Left lung (tissue), 10 donors: Measurements from ENCODE around the gene EGLN2. TPM values are rescaled to one million over a fixed set of nuclear protein-coding genes. Genes with fewer than 3 reads are reported as not detected.
A peak's percentile ranks its signal among the peaks of the same experiment; 100 is the strongest.
"Not testable (repeated sequence)": the region's sequence is repeated elsewhere in the genome, so short reads cannot be mapped to it uniquely, and the experiment has no call there.

Experiments
- ATAC-seq: fragments of 200-7000 bp; cut with Tn5 transposase; one replicate; pipeline ENCODE4 v1.9.1; 2020; ENCODE audit warnings: moderate library complexity
- DNase-seq, 4 donors: peaks; one replicate each; pipeline ENCODE4 v3.0.0-alpha.2; 2013 to 2020
- H3K27ac ChIP-seq, 2 donors: fragments of 200-600 bp; sonication (generic) in 1 of 2; one replicate each; pipeline versions ENCODE4 v1.5.0 to v1.8.0; 2020 to 2021
- H3K27me3 ChIP-seq, 2 donors: fragments of 200-600 bp; sonication (generic) in 1 of 2; one replicate each; pipeline versions ENCODE4 v1.5.0 to v1.8.0; 2020 to 2021
- H3K36me3 ChIP-seq, 2 donors: fragments of 200-600 bp; sonication (generic) in 1 of 2; one replicate each; pipeline versions ENCODE4 v1.5.0 to v1.8.0; 2020 to 2021
- H3K4me1 ChIP-seq, 2 donors: fragments of 200-600 bp; one replicate each; pipeline ENCODE4 v1.8.0; 2021
- H3K4me3 ChIP-seq, 2 donors: fragments of 200-600 bp; sonication (generic) in 1 of 2; one replicate each; pipeline versions ENCODE4 v1.5.0 to v1.8.0; 2020 to 2021; ENCODE audit warnings: mild to moderate bottlenecking in 1 of 2
- H3K9me3 ChIP-seq, 2 donors: fragments of 200-600 bp; sonication (generic) in 1 of 2; one replicate each; pipeline versions ENCODE4 v1.5.0 to v1.8.0; 2020 to 2021
- intact Hi-C, 2 donors: fragments of 100-400 bp; cut with DNase I; formaldehyde crosslinking; loops; one replicate each; pipeline versions ENCODE4 v1.11.2 to v1.14.2; 2022
- polyA plus RNA-seq, 6 donors: library from polyadenylated mRNA; unstranded; fragments of 120-200 nt; gene quantifications; one replicate each; pipeline ENCODE4 v1.2.1, GENCODE V29; 2013; ENCODE audit not compliant: insufficient read length in 6 of 6
- total RNA-seq, 2 donors: library from RNA; stranded (reverse); fragmentation: NEBNext Ultra II Directional; extraction: Animal tissue kit (Norgen Biotek cat#: 25700); gene quantifications; one replicate each; pipeline ENCODE4 v1.2.1, GENCODE V29; 2021
- TF ChIP-seq, protein P1 (sequence below), 2 donors: fragments of 200-600 bp; sonication (generic) in 1 of 2; IDR thresholded peaks; one replicate each; pipeline versions ENCODE4 v1.5.0 to v1.8.0; 2021; ENCODE audit warnings: antibody characterized with exemption in 2 of 2
- donor health status: DM: no; HTN: yes; CAD: no.
- donor health status: DM: no; HTN: no; CAD: no.

EGLN2 gene
- total and polyA plus RNA-seq, 8 donors, result 57.0 to 150 (median 75.9) TPM

DNA sequence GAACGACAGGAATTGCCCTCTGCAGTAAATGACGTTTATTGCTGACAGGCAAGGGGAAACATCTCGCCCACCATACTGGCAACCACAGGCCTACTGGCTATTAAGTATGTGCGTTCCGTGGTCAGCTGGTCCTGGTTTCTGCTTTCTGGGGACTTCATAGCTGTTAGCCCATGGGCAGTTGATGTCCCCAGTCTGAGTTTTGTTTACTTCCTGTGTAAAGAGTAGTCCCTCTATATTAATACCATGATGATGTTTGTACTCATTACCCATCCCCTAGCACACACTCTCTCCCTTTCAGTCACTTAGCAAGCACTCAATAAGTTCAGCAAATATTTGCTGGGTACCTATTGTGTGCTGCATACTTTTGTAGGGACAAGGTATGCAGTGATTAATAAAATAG is 30.1 kb upstream of the EGLN2 start:
- Histone ChIP-seq H3K36me3 (peaks cover 0 to 45% of the 10 kb centered on the region in 2 donors), H3K27ac (no peak overlapping the region), H3K27me3 (no peaks in the 10 kb centered on the region), H3K4me1 (peaks cover 3 to 5% of the 10 kb centered on the region in 2 donors), H3K4me3 (no peak overlapping the region), H3K9me3 (no peaks in the 10 kb centered on the region)
- intact Hi-C loops, result no loop called here
- ATAC-seq (peak; percentile 88), DNase-seq (no peak)
- TF ChIP-seq, protein P1, sequence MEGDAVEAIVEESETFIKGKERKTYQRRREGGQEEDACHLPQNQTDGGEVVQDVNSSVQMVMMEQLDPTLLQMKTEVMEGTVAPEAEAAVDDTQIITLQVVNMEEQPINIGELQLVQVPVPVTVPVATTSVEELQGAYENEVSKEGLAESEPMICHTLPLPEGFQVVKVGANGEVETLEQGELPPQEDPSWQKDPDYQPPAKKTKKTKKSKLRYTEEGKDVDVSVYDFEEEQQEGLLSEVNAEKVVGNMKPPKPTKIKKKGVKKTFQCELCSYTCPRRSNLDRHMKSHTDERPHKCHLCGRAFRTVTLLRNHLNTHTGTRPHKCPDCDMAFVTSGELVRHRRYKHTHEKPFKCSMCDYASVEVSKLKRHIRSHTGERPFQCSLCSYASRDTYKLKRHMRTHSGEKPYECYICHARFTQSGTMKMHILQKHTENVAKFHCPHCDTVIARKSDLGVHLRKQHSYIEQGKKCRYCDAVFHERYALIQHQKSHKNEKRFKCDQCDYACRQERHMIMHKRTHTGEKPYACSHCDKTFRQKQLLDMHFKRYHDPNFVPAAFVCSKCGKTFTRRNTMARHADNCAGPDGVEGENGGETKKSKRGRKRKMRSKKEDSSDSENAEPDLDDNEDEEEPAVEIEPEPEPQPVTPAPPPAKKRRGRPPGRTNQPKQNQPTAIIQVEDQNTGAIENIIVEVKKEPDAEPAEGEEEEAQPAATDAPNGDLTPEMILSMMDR (IDR thresholded peaks at IDR 0.05), result no peak

DNA sequence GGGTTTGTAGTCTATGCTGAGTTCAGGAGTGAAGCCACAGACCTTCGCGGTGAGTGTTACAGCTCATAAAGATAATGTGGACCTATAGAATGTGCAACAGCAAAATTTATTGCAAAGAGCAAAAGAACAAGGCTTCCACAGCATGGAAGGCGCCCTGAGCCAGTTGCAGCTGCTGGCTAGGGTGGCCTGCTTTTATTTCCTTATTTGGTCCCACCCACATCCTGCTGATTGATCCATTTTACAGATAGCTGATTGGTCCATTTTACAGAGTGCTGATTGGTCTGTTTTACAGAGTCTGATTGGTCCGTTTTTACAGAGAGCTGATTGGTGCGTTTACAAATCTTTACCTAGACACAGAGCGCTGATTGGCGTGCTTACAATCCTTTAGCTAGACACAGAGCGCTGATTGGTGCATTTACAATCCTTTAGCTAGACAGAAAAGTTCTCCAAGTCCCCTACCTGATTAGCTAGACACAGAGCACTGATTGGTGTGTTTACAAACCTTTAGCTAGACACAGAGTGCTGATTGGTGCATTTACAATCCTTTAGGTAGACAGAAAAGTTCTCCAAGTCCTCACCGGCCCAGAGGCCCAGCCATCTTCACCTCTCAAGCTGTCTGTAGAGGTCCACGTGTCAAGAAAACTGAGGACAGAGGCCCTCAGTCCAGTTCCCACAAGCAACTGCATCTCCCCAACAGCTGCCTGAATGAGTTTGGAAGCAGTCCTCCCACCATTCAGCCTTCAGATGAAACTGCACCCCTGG is 27.7 kb upstream of the EGLN2 start:
- H3K4me3 ChIP-seq, H3K27me3 ChIP-seq, intact Hi-C loops, DNase-seq, ATAC-seq, H3K9me3 ChIP-seq, H3K27ac ChIP-seq, H3K4me1 ChIP-seq: not testable (repeated sequence)
- peaks cover 0 to 21% of the 10 kb centered on the region in 2 donors for H3K36me3 ChIP-seq

DNA sequence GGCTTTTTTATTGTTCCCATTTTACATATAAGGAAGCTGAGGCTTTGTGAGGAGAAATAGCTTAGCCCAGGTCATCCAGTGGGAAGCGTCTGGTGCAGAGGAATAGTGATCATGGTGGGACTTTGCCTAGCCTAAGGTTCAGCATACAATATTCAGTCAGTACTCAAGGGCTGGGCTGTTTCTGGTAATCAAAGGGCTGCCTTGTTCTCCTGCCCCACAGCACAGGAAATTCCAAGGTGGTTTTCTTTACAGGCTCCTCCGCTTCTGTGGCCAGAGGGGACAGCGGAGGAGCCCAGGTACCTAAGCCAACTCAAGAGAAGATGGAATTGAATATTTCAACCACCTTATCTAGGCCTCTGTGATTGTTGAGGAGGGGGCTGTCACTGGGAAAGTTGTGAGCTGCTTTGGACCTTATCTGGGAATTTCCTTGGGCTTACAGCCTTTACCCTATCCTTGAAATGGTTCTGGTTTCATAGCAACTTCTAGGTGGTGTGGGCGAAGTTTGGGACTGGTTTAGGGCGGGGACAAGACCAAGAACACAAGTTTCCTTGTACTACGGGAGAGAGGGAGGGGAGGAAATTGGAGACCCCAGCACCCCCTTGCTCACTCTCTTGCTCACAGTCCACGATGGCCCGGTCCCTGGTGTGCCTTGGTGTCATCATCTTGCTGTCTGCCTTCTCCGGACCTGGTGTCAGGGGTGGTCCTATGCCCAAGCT is 23.9 kb upstream of the EGLN2 start, which contains the start of gene MIA:
Gene MIA, plus strand, starts transcription at position 606 of the 716 bp plus-strand sequence. Its CDS starts 22 bp downstream, at position 628.
- TF ChIP-seq, protein P1 (IDR thresholded peaks at IDR 0.05), result no peak
- Histone ChIP-seq H3K27me3 (no peaks in the 10 kb centered on the region), H3K36me3 (no peaks in the 10 kb centered on the region), H3K4me1 (peaks cover 7 to 22% of the 10 kb centered on the region in 2 donors), H3K9me3 (no peaks in the 10 kb centered on the region), H3K4me3 (no peak within 1 kb of the TSS), H3K27ac (no peak within 1 kb of the TSS)
- DNase-seq (no peak), ATAC-seq (no peak)
- intact Hi-C loops, result no loop called here

DNA sequence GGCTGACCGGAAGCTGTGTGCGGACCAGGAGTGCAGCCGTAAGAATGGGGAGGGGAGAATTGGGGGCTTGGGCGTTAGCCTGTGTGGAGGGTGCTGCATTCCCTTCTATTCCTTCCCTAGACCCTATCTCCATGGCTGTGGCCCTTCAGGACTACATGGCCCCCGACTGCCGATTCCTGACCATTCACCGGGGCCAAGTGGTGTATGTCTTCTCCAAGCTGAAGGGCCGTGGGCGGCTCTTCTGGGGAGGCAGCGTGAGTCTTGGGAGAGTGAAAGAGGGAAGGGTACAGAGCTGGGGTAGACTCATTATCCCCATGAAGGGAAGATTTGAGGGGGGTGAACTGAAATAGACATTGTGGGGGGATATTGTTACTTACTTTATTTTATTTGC is 23.4 kb upstream of the EGLN2 start:
- H3K4me1 ChIP-seq, result peaks cover 7 to 22% of the 10 kb centered on the region in 2 donors
- DNase-seq (no peak), ATAC-seq (no peak)
- H3K27ac ChIP-seq, result no peak overlapping the region
- H3K36me3 ChIP-seq, result no peaks in the 10 kb centered on the region
- no peak overlapping the region for H3K4me3 ChIP-seq
- TF ChIP-seq, protein P1 (IDR thresholded peaks at IDR 0.05), result no peak
- no peaks in the 10 kb centered on the region for H3K27me3 ChIP-seq
- intact Hi-C loops, result no loop called here
- H3K9me3 ChIP-seq, result no peaks in the 10 kb centered on the region

DNA sequence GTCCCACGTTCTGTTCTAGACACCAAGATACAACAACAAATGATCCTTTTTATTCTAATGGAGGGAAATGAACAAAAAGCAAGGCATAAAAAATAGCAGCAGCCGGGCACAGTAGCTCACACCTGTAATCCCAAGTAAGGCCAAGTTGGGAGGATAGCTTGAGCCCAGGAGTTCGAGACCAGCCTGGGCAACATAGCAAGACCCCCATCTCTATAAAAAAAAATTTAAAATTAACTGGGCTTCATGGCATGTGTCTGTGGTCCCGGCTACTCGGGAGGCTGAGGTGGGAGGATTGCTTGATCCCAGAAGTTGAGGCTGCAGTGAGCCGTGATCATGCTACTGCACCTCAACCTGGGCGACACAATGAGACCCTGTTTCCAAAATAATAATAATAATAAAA is 22.6 kb upstream of the EGLN2 start:
- H3K27ac ChIP-seq, result peak overlapping the region in 1 of 2 donors; percentile 98
- no peaks in the 10 kb centered on the region for H3K36me3 ChIP-seq
- H3K9me3 ChIP-seq, result no peaks in the 10 kb centered on the region
- ATAC-seq (no peak), DNase-seq (no peak)
- H3K4me3 ChIP-seq, result no peak overlapping the region
- no peaks in the 10 kb centered on the region for H3K27me3 ChIP-seq
- peaks cover 7 to 22% of the 10 kb centered on the region in 2 donors for H3K4me1 ChIP-seq
- intact Hi-C loops, result no loop called here
- TF ChIP-seq, protein P1 (IDR thresholded peaks at IDR 0.05), result no peak
